SIG-M5 (cell line): Measurements from ENCODE around the gene OOSP1.
"Not testable (repeated sequence)": the region's sequence is repeated elsewhere in the genome, so short reads cannot be mapped to it uniquely, and the experiment has no call there.

ENCODE experiments used
- DNase-seq: peaks from one replicate; lab custom pipeline; 2025; lab: John Stamatoyannopoulos, UW

Gene OOSP1

GRCh38 chr11:59938132-59938531 is at the start of gene OOSP1:
Gene OOSP1 (plus strand): TSS chr11:59938432. CDS start chr11:59938455, 23 bp downstream.
- DNase-seq = no peak

- no peak for DNase-seq
Measured at GRCh38 chr11:59891781-59892181, 46.5 kb upstream of the OOSP1 start.

GRCh38 chr11:59894616-59895015 is 43.6 kb upstream of the OOSP1 start:
- no peak for DNase-seq

GRCh38 chr11:59898046-59898445 is 40.2 kb upstream of the OOSP1 start:
- DNase-seq = no peak

- no peak for DNase-seq
Measured at GRCh38 chr11:59898650-59899049, 39.6 kb upstream of the OOSP1 start.

- no peak for DNase-seq
Measured at GRCh38 chr11:59899532-59899931, 38.7 kb upstream of the OOSP1 start.

GRCh38 chr11:59900366-59901126 is 37.7 kb upstream of the OOSP1 start:
- DNase-seq = no peak

- no peak for DNase-seq
Measured at GRCh38 chr11:59901306-59901705, 36.9 kb upstream of the OOSP1 start.

- not testable (repeated sequence) for DNase-seq
Measured at GRCh38 chr11:59903569-59903968, 34.7 kb upstream of the OOSP1 start.

GRCh38 chr11:59918480-59918879 is 19.8 kb upstream of the OOSP1 start:
- no peak for DNase-seq

- DNase-seq = no peak
Measured at GRCh38 chr11:59918987-59919589, 19.1 kb upstream of the OOSP1 start.

GRCh38 chr11:59923813-59924212 is 14.4 kb upstream of the OOSP1 start:
- DNase-seq = no peak

GRCh38 chr11:59931688-59932087 is 6.5 kb upstream of the OOSP1 start:
- DNase-seq = no peak

- DNase-seq = no peak
Measured at GRCh38 chr11:59938718-59939117, 486 bp downstream of the OOSP1 start.

- no peak for DNase-seq
Measured at GRCh38 chr11:59939482-59939881, 1.2 kb downstream of the OOSP1 start.

GRCh38 chr11:59941091-59941490 is 2.9 kb downstream of the OOSP1 start:
- DNase-seq = no peak

- no peak for DNase-seq
Measured at GRCh38 chr11:59943997-59944714, 5.9 kb downstream of the OOSP1 start.

- no peak for DNase-seq
Measured at GRCh38 chr11:59944720-59945119, 6.5 kb downstream of the OOSP1 start.

GRCh38 chr11:59953463-59954218 is 15.4 kb downstream of the OOSP1 start:
- DNase-seq = no peak

- DNase-seq = no peak
Measured at GRCh38 chr11:59954219-59954847, 16.1 kb downstream of the OOSP1 start.

- no peak for DNase-seq
Measured at GRCh38 chr11:59957094-59957493, 18.9 kb downstream of the OOSP1 start.
